ENCODE data around the gene HTRA1. TPM values are rescaled to one million over a fixed set of nuclear protein-coding genes. Genes with fewer than 3 reads are reported as not detected.

Gene HTRA1
- total and polyA plus RNA-seq, 7 donors = 22.7 to 162 (median 119) TPM

- intact Hi-C loops (cut with DNase I) = loop anchor here (5.0 kb wide), 1 partner anchor 112 kb away; the partner anchor contains the start of gene PLEKHA1
- Histone ChIP-seq H3K27ac (peak overlapping the region in 3 of 4 donors; percentile 70 to 82 (median 77)), H3K27me3 (no peaks in the 10 kb centered on the region), H3K9me3 (no peaks in the 10 kb centered on the region), H3K4me3 (no peak overlapping the region), H3K4me1 (peaks cover 0 to 71% (median 53%) of the 10 kb centered on the region in 4 donors), H3K36me3 (peaks cover 0 to 6% (median 0%) of the 10 kb centered on the region in 4 donors)
- peak; percentile 54 for DNase-seq
- TF ChIP-seq EP300 (IDR thresholded peaks at IDR 0.05) (no peak), CTCF (IDR thresholded peaks at IDR 0.05) (no peak), POLR2A (IDR thresholded peaks at IDR 0.05) (no peak), POLR2AphosphoS5 (IDR thresholded peaks at IDR 0.05) (no peak)
- WGBS, 2 donors = 89 to 93% methylated on average over 11 of the region's 11 CpGs
Measured at GRCh38 chr10:122484276-122485060, 23.1 kb downstream of the HTRA1 start.

GRCh38 chr10:122485670-122486069, 24.3 kb downstream of the HTRA1 start:
- Histone ChIP-seq H3K9me3 (no peaks in the 10 kb centered on the region), H3K4me3 (no peak overlapping the region), H3K36me3 (peaks cover 0 to 15% (median 0%) of the 10 kb centered on the region in 4 donors), H3K27ac (peak overlapping the region in 3 of 4 donors; percentile 70 to 82 (median 77)), H3K27me3 (no peaks in the 10 kb centered on the region), H3K4me1 (peaks cover 0 to 71% (median 58%) of the 10 kb centered on the region in 4 donors)
- 25 to 54% methylated on average over 5 of the region's 5 CpGs for WGBS, 2 donors
- intact Hi-C loops (cut with DNase I) = loop anchor here (5.0 kb wide), 1 partner anchor 113 kb away; the partner anchor contains the start of gene PLEKHA1
- DNase-seq = peak; percentile 85
- peak; percentile 80 to 96 (median 90) for TF ChIP-seq POLR2AphosphoS5 (IDR thresholded peaks at IDR 0.05)
- no peak for TF ChIP-seq POLR2A (IDR thresholded peaks at IDR 0.05)
- no peak for TF ChIP-seq CTCF (IDR thresholded peaks at IDR 0.05)
- TF ChIP-seq EP300 (IDR thresholded peaks at IDR 0.05) = peak; percentile 48 to 94 (median 67)

GRCh38 chr10:122486406-122487080, 25.2 kb downstream of the HTRA1 start:
- DNase-seq = peak; percentile 53
- H3K27me3 ChIP-seq = no peaks in the 10 kb centered on the region
- H3K27ac ChIP-seq = peak overlapping the region in 3 of 4 donors; percentile 70 to 82 (median 77)
- intact Hi-C loops (cut with DNase I) = loop anchor here (5.0 kb wide), 1 partner anchor 114 kb away; the partner anchor contains the start of gene PLEKHA1
- peaks cover 0 to 80% (median 66%) of the 10 kb centered on the region in 4 donors for H3K4me1 ChIP-seq
- no peaks in the 10 kb centered on the region for H3K9me3 ChIP-seq
- no peak overlapping the region for H3K4me3 ChIP-seq
- WGBS, 2 donors = 79 to 81% methylated on average over 9 of the region's 9 CpGs
- TF ChIP-seq EP300 (IDR thresholded peaks at IDR 0.05) = no peak
- TF ChIP-seq POLR2AphosphoS5 (IDR thresholded peaks at IDR 0.05) = no peak
- no peak for TF ChIP-seq POLR2A (IDR thresholded peaks at IDR 0.05)
- no peak for TF ChIP-seq CTCF (IDR thresholded peaks at IDR 0.05)
- H3K36me3 ChIP-seq = peaks cover 0 to 15% (median 0%) of the 10 kb centered on the region in 4 donors

GRCh38 chr10:122487174-122487765, 25.9 kb downstream of the HTRA1 start:
- no peaks in the 10 kb centered on the region for H3K9me3 ChIP-seq
- WGBS, 2 donors = 60 to 62% methylated on average over 16 of the region's 16 CpGs
- intact Hi-C loops (cut with DNase I) = loop anchor here (5.0 kb wide), 1 partner anchor 115 kb away; the partner anchor contains the start of gene PLEKHA1
- H3K27me3 ChIP-seq = no peaks in the 10 kb centered on the region
- H3K27ac ChIP-seq = peak overlapping the region in 3 of 4 donors; percentile 70 to 82 (median 77)
- H3K4me3 ChIP-seq = no peak overlapping the region
- TF ChIP-seq POLR2A (IDR thresholded peaks at IDR 0.05) (no peak), EP300 (IDR thresholded peaks at IDR 0.05) (peak; percentile 86 to 99 (median 97)), POLR2AphosphoS5 (IDR thresholded peaks at IDR 0.05) (peak; percentile 77 to 94 (median 84))
- H3K36me3 ChIP-seq = peaks cover 0 to 15% (median 0%) of the 10 kb centered on the region in 4 donors
- DNase-seq = peak; percentile 95
- H3K4me1 ChIP-seq = peaks cover 0 to 86% (median 74%) of the 10 kb centered on the region in 4 donors

Measured in sigmoid colon (tissue), 7 donors.